Loucy (cell line): Measurements from ENCODE around the gene WEE2.

Experiments used
- CTCF ChIP-seq: fragments of 200-600 bp; sonication (generic); conservative IDR thresholded peaks from 2 replicates; pipeline ENCODE4 v1.5.1; 2014; ENCODE audit warnings: mild to moderate bottlenecking, antibody characterized with exemption, low read length
- EZH2phosphoT487 ChIP-seq: fragments of 200-600 bp; IDR thresholded peaks from 2 replicates; pipeline ENCODE4 v1.6.1; 2018; ENCODE audit warnings: antibody characterized with exemption, mild to moderate bottlenecking, moderate library complexity, borderline replicate concordance

- no peak for TF ChIP-seq EZH2phosphoT487
- TF ChIP-seq CTCF, result peak; percentile 55
Observed at GRCh38 chr7:141752634-141753033, 44.5 kb downstream of the WEE2 start.
